GM23338 (cell line): ENCODE results near the gene ST3GAL6. TPM values are rescaled to one million over a fixed set of nuclear protein-coding genes. Genes with fewer than 3 reads are reported as not detected.

Source experiments
- ATAC-seq: fragments of 200-7000 bp; cut with Tn5 transposase; 3 replicates; pipeline ENCODE4 v1.9.1; 2020
- DNase-seq: peaks from one replicate; pipeline ENCODE4 v3.0.0-alpha.2; 2015; ENCODE audit warnings: low spot score
- H2AFZ ChIP-seq: fragments of 200-600 bp; sonication (generic); 2 replicates; pipeline ENCODE4 v1.8.0; 2016; ENCODE audit warnings: antibody characterized with exemption, mild to moderate bottlenecking, moderate library complexity
- H3F3A ChIP-seq: fragments of 200-600 bp; sonication (generic); replicated peaks from 2 replicates; pipeline ENCODE4 v1.8.0; 2017; ENCODE audit warnings: antibody characterized with exemption, mixed run types, low read depth
- H3K27ac ChIP-seq: fragments of 200-600 bp; sonication (generic); 2 replicates; pipeline ENCODE4 v1.6.1; 2016; ENCODE audit warnings: low read depth
- H3K27me3 ChIP-seq: fragments of 200-600 bp; sonication (generic); 2 replicates; pipeline ENCODE4 v1.8.0; 2016; ENCODE audit warnings: mild to moderate bottlenecking, mixed run types, moderate library complexity; ENCODE audit not compliant: insufficient read depth
- H3K36me3 ChIP-seq: fragments of 200-600 bp; sonication (generic); 2 replicates; pipeline ENCODE4 v1.8.0; 2016; ENCODE audit warnings: mild to moderate bottlenecking; ENCODE audit not compliant: insufficient read depth
- H3K4me1 ChIP-seq: fragments of 200-600 bp; sonication (generic); 2 replicates; pipeline ENCODE4 v1.8.0; 2016; ENCODE audit warnings: mild to moderate bottlenecking, moderate library complexity; ENCODE audit not compliant: insufficient read depth
- H3K4me2 ChIP-seq: fragments of 200-600 bp; sonication (generic); 2 replicates; pipeline ENCODE4 v1.7.1; 2017; ENCODE audit warnings: mixed run types
- H3K4me3 ChIP-seq: fragments of 200-600 bp; sonication (generic); 2 replicates; pipeline ENCODE4 v1.6.1; 2016; ENCODE audit warnings: mixed run types
- H3K79me2 ChIP-seq: fragments of 200-600 bp; sonication (generic); replicated peaks from 2 replicates; pipeline ENCODE4 v1.8.0; 2017; ENCODE audit warnings: mild to moderate bottlenecking; ENCODE audit not compliant: insufficient read depth
- H3K9me2 ChIP-seq: fragments of 200-600 bp; sonication (generic); 2 replicates; pipeline ENCODE4 v1.8.0; 2017; ENCODE audit not compliant: insufficient read depth
- H4K20me1 ChIP-seq: fragments of 200-600 bp; sonication (generic); replicated peaks from 2 replicates; pipeline ENCODE4 v1.8.0; 2017; ENCODE audit warnings: mild to moderate bottlenecking; ENCODE audit not compliant: insufficient read depth
- H3K27ac Mint-ChIP-seq: 2 replicates; pipeline ENCODE4 v1.8.0; 2020; ENCODE audit warnings: inconsistent platforms, mild to moderate bottlenecking, moderate library complexity, mixed read lengths
- H3K27me3 Mint-ChIP-seq: 3 replicates; pipeline ENCODE4 v1.8.0; 2022; ENCODE audit warnings: low read depth, mild to moderate bottlenecking, moderate library complexity, mixed read lengths, inconsistent platforms; ENCODE audit not compliant: insufficient read depth, poor library complexity
- H3K36me3 Mint-ChIP-seq: 3 replicates; pipeline ENCODE4 v1.8.0; 2021; ENCODE audit warnings: low read depth, mild to moderate bottlenecking, inconsistent platforms, moderate library complexity, mixed read lengths
- H3K4me1 Mint-ChIP-seq: 3 replicates; pipeline ENCODE4 v1.8.0; 2020; ENCODE audit warnings: mild to moderate bottlenecking, inconsistent platforms, mixed read lengths
- H3K4me3 Mint-ChIP-seq: 3 replicates; pipeline ENCODE4 v1.8.0; 2021; ENCODE audit warnings: moderate library complexity, mild to moderate bottlenecking, inconsistent platforms, mixed read lengths
- H3K9me3 Mint-ChIP-seq: 3 replicates; pipeline ENCODE4 v1.8.0; 2020; ENCODE audit warnings: moderate library complexity, mild to moderate bottlenecking, inconsistent platforms, mixed read lengths
- NANOG ChIP-seq: IDR thresholded peaks from 2 replicates; pipeline ENCODE4 v1.6.1; 2016; ENCODE audit warnings: antibody characterized with exemption, borderline replicate concordance
- POLR2AphosphoS5 ChIP-seq: IDR thresholded peaks from 2 replicates; pipeline ENCODE4 v1.6.1; 2016; ENCODE audit warnings: antibody characterized with exemption, low read depth
- ZNF114 ChIP-seq: fragments of 250-450 bp; sonication (Bioruptor Pico); IDR thresholded peaks from 2 replicates; pipeline ENCODE4 v1.5.0; 2020; ENCODE audit warnings: mild to moderate bottlenecking, moderate library complexity
- ZNF331 ChIP-seq: fragments of 250-450 bp; sonication (Bioruptor Pico); IDR thresholded peaks from 2 replicates; pipeline ENCODE4 v1.5.0; 2020; ENCODE audit warnings: low read depth, mild to moderate bottlenecking, moderate library complexity
- polyA plus RNA-seq: library from polyadenylated mRNA; unstranded; fragments of >200 nt; fragmentation: Nextera tagmentation; extraction: Ambion mirVana; gene quantifications from 2 replicates; pipeline ENCODE4 v1.2.1, GENCODE V29; 2016
- total RNA-seq: library from RNA; depleted of rRNA; stranded (reverse); fragments of >200 nt; shearing (Covaris generic); gene quantifications from 2 replicates; pipeline ENCODE4 v1.2.3, GENCODE V29; 2014
- TF ChIP-seq, protein P1 (sequence below): IDR thresholded peaks from 2 replicates; pipeline ENCODE4 v1.6.1; 2016; ENCODE audit warnings: antibody characterized with exemption
- TF ChIP-seq, protein P2 (sequence below): IDR thresholded peaks from one replicate; pipeline ENCODE4 v1.6.1; 2018; ENCODE audit warnings: antibody characterized with exemption; ENCODE audit not compliant: unreplicated experiment

ST3GAL6 gene
- total and polyA plus RNA-seq, 2 experiments from 2014 or later, result 4.7 to 8.1 TPM

DNA sequence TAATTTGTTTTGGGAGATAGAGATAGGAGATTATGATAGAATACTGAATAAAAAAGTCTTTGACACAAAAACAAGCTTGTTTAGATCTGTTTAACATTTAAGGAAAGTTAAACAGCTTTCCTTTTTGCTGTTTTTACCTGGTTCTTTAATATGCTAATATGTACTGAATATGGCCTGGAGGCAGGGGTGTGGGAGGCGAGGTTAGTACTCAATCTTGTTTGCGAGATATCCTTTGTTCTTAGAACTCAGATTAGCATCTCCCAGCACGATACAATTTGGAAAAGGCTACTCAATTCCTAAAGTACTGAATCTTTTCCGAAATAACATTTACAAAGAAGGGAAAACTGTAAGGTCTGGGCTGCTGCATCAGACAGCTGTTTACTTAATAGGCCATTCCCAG, 40.8 kb upstream of the ST3GAL6 start:
- peak overlapping the region; percentile 3; the same call in 1 of the 2 replicates for H3K4me3 ChIP-seq
- no peaks in the 10 kb centered on the region for H3K36me3 ChIP-seq
- peaks cover 16% of the 10 kb centered on the region for H3K4me1 ChIP-seq
- no peaks in the 10 kb centered on the region for H3F3A ChIP-seq
- Mint-ChIP-seq H3K4me3 (peak overlapping the region; percentile 50; the same call in 2 of the 3 replicates), H3K4me1 (peaks cover 27% of the 10 kb centered on the region), H3K36me3 (no peaks in the 10 kb centered on the region), H3K27me3 (peaks cover 11% of the 10 kb centered on the region), H3K27ac (no peak overlapping the region), H3K9me3 (no peaks in the 10 kb centered on the region)
- ATAC-seq, result peak; percentile 93
- H3K27ac ChIP-seq, result no peak overlapping the region
- peak; percentile 40; the same call in 1 of the 2 replicates for TF ChIP-seq NANOG
- no peak for TF ChIP-seq ZNF114 (CRISPR knock-in tag)
- H4K20me1 ChIP-seq, result no peaks in the 10 kb centered on the region
- H3K79me2 ChIP-seq, result no peaks in the 10 kb centered on the region
- H3K4me2 ChIP-seq, result peak overlapping the region; percentile 30; the same call in 1 of the 2 replicates
- H3K27me3 ChIP-seq, result peaks cover 42% of the 10 kb centered on the region
- peak; percentile 78 for DNase-seq
- H3K9me2 ChIP-seq, result no peaks in the 10 kb centered on the region
- H2AFZ ChIP-seq, result no peak overlapping the region

DNA sequence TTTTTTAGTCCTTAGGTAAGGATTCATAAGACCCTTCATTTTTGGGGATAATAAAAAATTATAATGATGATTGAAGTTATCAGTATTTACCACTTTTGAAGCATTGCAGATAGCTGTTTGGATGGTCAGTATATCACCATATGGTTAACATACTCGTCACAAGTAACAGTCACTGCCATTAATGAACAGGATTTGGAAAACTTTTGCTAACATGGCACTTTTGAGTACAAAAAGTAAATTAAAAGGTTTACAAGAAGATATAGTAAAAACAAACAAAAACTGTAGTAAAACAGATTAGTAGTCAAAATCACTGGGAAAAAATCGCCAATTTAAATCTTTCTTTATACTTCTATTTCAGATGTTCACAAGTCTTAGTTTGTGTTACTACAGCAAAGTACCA, 37.8 kb upstream of the ST3GAL6 start:
- H3K27ac Mint-ChIP-seq, result no peak overlapping the region
- H3K4me3 ChIP-seq, result no peak overlapping the region
- H3K27me3 ChIP-seq, result peaks cover 46% of the 10 kb centered on the region
- H3K4me1 Mint-ChIP-seq, result peaks cover 33% of the 10 kb centered on the region
- H3F3A ChIP-seq, result no peaks in the 10 kb centered on the region
- H4K20me1 ChIP-seq, result no peaks in the 10 kb centered on the region
- no peak overlapping the region for H3K27ac ChIP-seq
- H2AFZ ChIP-seq, result no peak overlapping the region
- no peaks in the 10 kb centered on the region for H3K36me3 ChIP-seq
- H3K9me2 ChIP-seq, result no peaks in the 10 kb centered on the region
- no peak for DNase-seq
- no peak overlapping the region for H3K4me2 ChIP-seq
- no peak overlapping the region for H3K4me3 Mint-ChIP-seq
- H3K79me2 ChIP-seq, result no peaks in the 10 kb centered on the region
- H3K36me3 Mint-ChIP-seq, result no peaks in the 10 kb centered on the region
- H3K4me1 ChIP-seq, result peaks cover 20% of the 10 kb centered on the region
- no peak for TF ChIP-seq ZNF331 (CRISPR knock-in tag)
- no peak for TF ChIP-seq NANOG
- TF ChIP-seq, protein P1, sequence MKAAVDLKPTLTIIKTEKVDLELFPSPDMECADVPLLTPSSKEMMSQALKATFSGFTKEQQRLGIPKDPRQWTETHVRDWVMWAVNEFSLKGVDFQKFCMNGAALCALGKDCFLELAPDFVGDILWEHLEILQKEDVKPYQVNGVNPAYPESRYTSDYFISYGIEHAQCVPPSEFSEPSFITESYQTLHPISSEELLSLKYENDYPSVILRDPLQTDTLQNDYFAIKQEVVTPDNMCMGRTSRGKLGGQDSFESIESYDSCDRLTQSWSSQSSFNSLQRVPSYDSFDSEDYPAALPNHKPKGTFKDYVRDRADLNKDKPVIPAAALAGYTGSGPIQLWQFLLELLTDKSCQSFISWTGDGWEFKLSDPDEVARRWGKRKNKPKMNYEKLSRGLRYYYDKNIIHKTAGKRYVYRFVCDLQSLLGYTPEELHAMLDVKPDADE, result no peak
- no peaks in the 10 kb centered on the region for H3K9me3 Mint-ChIP-seq
- H3K27me3 Mint-ChIP-seq, result peaks cover 11% of the 10 kb centered on the region
- no peak for ATAC-seq

DNA sequence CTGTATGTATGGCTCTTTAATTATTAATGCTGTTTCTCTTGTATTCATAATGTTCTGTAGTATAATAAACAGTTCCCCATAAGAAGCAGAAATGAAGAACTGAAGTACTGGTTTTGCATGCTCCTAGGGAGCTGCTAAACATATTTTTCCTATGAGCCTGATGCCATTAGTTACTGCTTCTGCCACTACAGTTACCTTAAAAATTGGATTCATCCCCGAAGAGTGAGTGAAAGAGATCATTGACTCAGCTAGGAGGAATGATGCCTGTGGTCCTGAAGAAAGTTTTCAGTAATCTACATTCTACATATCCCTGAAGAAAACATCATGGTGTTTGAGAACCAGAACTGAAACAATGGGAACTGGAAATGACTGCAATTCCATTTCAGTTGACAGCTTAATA, 37.1 kb upstream of the ST3GAL6 start:
- H3K27ac ChIP-seq, result no peak overlapping the region
- peaks cover 14% of the 10 kb centered on the region for H3K27me3 Mint-ChIP-seq
- no peaks in the 10 kb centered on the region for H3F3A ChIP-seq
- no peak for TF ChIP-seq ZNF114 (CRISPR knock-in tag)
- TF ChIP-seq, protein P2, sequence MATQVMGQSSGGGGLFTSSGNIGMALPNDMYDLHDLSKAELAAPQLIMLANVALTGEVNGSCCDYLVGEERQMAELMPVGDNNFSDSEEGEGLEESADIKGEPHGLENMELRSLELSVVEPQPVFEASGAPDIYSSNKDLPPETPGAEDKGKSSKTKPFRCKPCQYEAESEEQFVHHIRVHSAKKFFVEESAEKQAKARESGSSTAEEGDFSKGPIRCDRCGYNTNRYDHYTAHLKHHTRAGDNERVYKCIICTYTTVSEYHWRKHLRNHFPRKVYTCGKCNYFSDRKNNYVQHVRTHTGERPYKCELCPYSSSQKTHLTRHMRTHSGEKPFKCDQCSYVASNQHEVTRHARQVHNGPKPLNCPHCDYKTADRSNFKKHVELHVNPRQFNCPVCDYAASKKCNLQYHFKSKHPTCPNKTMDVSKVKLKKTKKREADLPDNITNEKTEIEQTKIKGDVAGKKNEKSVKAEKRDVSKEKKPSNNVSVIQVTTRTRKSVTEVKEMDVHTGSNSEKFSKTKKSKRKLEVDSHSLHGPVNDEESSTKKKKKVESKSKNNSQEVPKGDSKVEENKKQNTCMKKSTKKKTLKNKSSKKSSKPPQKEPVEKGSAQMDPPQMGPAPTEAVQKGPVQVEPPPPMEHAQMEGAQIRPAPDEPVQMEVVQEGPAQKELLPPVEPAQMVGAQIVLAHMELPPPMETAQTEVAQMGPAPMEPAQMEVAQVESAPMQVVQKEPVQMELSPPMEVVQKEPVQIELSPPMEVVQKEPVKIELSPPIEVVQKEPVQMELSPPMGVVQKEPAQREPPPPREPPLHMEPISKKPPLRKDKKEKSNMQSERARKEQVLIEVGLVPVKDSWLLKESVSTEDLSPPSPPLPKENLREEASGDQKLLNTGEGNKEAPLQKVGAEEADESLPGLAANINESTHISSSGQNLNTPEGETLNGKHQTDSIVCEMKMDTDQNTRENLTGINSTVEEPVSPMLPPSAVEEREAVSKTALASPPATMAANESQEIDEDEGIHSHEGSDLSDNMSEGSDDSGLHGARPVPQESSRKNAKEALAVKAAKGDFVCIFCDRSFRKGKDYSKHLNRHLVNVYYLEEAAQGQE, result no peak
- no peak for TF ChIP-seq POLR2AphosphoS5
- H3K27me3 ChIP-seq, result peaks cover 46% of the 10 kb centered on the region
- no peak overlapping the region for H3K4me2 ChIP-seq
- no peaks in the 10 kb centered on the region for H3K9me2 ChIP-seq
- H3K9me3 Mint-ChIP-seq, result no peaks in the 10 kb centered on the region
- no peak overlapping the region for H3K4me3 Mint-ChIP-seq
- H3K4me3 ChIP-seq, result no peak overlapping the region
- H4K20me1 ChIP-seq, result no peaks in the 10 kb centered on the region
- no peaks in the 10 kb centered on the region for H3K36me3 ChIP-seq
- peaks cover 20% of the 10 kb centered on the region for H3K4me1 ChIP-seq
- no peak overlapping the region for H3K27ac Mint-ChIP-seq
- no peaks in the 10 kb centered on the region for H3K79me2 ChIP-seq
- DNase-seq (no peak), ATAC-seq (no peak)
- peaks cover 33% of the 10 kb centered on the region for H3K4me1 Mint-ChIP-seq
- no peaks in the 10 kb centered on the region for H3K36me3 Mint-ChIP-seq
- no peak overlapping the region for H2AFZ ChIP-seq
